Measurements from ENCODE around the gene MORN1.

- TF ChIP-seq POLR2A (IDR thresholded peaks at IDR 0.05; ENCODE audit: low read depth, low read length) (no peak), TAF1 (IDR thresholded peaks at IDR 0.05; ENCODE audit: low read depth, low read length) (no peak)
Observed at GRCh38 chr1:2399890-2400575, 8.7 kb upstream of the MORN1 start.

Measured in GM12891 (cell line).